Endothelial cell of umbilical vein (primary cell): Measurements from ENCODE around the gene FKBP2. TPM values are rescaled to one million over a fixed set of nuclear protein-coding genes. Genes with fewer than 3 reads are reported as not detected.

ENCODE experiments used
- BruUV-seq: library from RNA; stranded (reverse); fragments of 400-500 nt; replicated peaks from 2 replicates; lab custom pipeline; 2021; lab: Mats Ljungman, UMichigan
- CTCF ChIA-PET: fragments of 300-600, 350-600 bp; sonication (Branson Sonifier 250); formaldehyde crosslinking; loops from one replicate; lab custom pipeline; 2021; ENCODE audit warnings: antibody characterized with exemption, inconsistent platforms; lab: Charles Lee
- POLR2A ChIA-PET: fragments of 300-600, 350-600 bp; sonication (Branson Sonifier 250); formaldehyde crosslinking; loops from one replicate; lab custom pipeline; 2021; ENCODE audit warnings: antibody characterized with exemption, inconsistent platforms; lab: Charles Lee
- DNase-seq: peaks from one replicate; pipeline ENCODE4 v3.0.0-alpha.2; 2011; ENCODE audit warnings: low read depth, low spot score
- FAIRE-seq: peaks from 2 replicates; lab custom pipeline; 2011; peaks lifted over from hg19 to GRCh38; lab: Jason Lieb, UNC
- H2AFZ ChIP-seq: 2 replicates; pipeline ENCODE4 v1.6.0; 2012; ENCODE audit warnings: low read depth, low read length, control low read depth, inconsistent platforms
- H3K27ac ChIP-seq: 2 replicates; pipeline ENCODE4 v1.5.1; 2011; ENCODE audit warnings: low read depth, mild to moderate bottlenecking, control low read depth, low read length, moderate library complexity; ENCODE audit not compliant: insufficient read depth
- H3K27me3 ChIP-seq, 2 experiments: 2 replicates each; pipeline versions ENCODE4 v1.6.0 to v1.6.1; 2011; ENCODE audit warnings: low read length in 2 of 2, mixed read lengths in 1 of 2; ENCODE audit not compliant: control insufficient read depth in 2 of 2, insufficient read depth in 2 of 2
- H3K36me3 ChIP-seq, 2 experiments: 2 replicates in 1 of 2; 3 replicates in 1 of 2; pipeline ENCODE4 v1.5.1; 2011; ENCODE audit warnings: low read length in 2 of 2, mild to moderate bottlenecking in 1 of 2, moderate library complexity in 1 of 2; ENCODE audit not compliant: control insufficient read depth in 2 of 2, insufficient read depth in 2 of 2; ENCODE audit errors: extremely low read depth in 1 of 2
- H3K4me1 ChIP-seq: 3 replicates; pipeline ENCODE4 v1.5.1; 2011; ENCODE audit warnings: mild to moderate bottlenecking, low read length; ENCODE audit not compliant: control insufficient read depth, insufficient read depth; ENCODE audit errors: extremely low read depth
- H3K4me2 ChIP-seq: 2 replicates; pipeline ENCODE4 v1.6.1; 2011; ENCODE audit warnings: low read length, control low read depth, mixed read lengths; ENCODE audit not compliant: insufficient read depth
- H3K4me3 ChIP-seq, 3 experiments: fragments of 200-600 bp in 1 of 3; sonication (generic), shearing (Covaris generic) in 1 of 3; replicated peaks in 1 of 3; 2 replicates each; pipeline ENCODE4 v1.5.1; 2011 to 2016; ENCODE audit warnings: control low read depth in 3 of 3, low read length in 3 of 3, mild to moderate bottlenecking in 2 of 3, inconsistent platforms in 1 of 3, low read depth in 1 of 3, moderate library complexity in 1 of 3; ENCODE audit not compliant: insufficient read depth in 1 of 3
- H3K79me2 ChIP-seq: 2 replicates; pipeline ENCODE4 v1.6.0; 2012; ENCODE audit warnings: low read length, inconsistent platforms; ENCODE audit not compliant: control insufficient read depth, insufficient read depth
- H3K9ac ChIP-seq: replicated peaks from 2 replicates; pipeline ENCODE3; 2011; ENCODE audit warnings: low read length, control low read depth; ENCODE audit not compliant: insufficient read depth; ENCODE audit errors: extremely low read depth
- H3K9me1 ChIP-seq: replicated peaks from 3 replicates; pipeline ENCODE4 v1.6.0; 2011; ENCODE audit warnings: mild to moderate bottlenecking, low read length; ENCODE audit not compliant: control insufficient read depth, insufficient read depth; ENCODE audit errors: extremely low read depth
- H3K9me3 ChIP-seq: replicated peaks from 2 replicates; pipeline ENCODE4 v1.5.1; 2012; ENCODE audit warnings: low read length, inconsistent platforms; ENCODE audit not compliant: control insufficient read depth, insufficient read depth
- H4K20me1 ChIP-seq: replicated peaks from 2 replicates; pipeline ENCODE3; 2011; ENCODE audit warnings: mild to moderate bottlenecking, low read length; ENCODE audit not compliant: control insufficient read depth, insufficient read depth; ENCODE audit errors: extremely low read depth
- EZH2 ChIP-seq: IDR thresholded peaks from 2 replicates; pipeline ENCODE4 v1.6.1; 2012; ENCODE audit warnings: borderline replicate concordance, low read depth, mild to moderate bottlenecking, moderate library complexity, low read length, inconsistent platforms; ENCODE audit not compliant: severe bottlenecking
- FOS ChIP-seq: IDR thresholded peaks from 2 replicates; pipeline ENCODE4 v1.6.1; 2011; ENCODE audit warnings: mild to moderate bottlenecking, low read length, moderate library complexity, borderline replicate concordance; ENCODE audit not compliant: insufficient read depth
- GATA2 ChIP-seq: IDR thresholded peaks from 2 replicates; pipeline ENCODE4 v1.7.0; 2011; ENCODE audit warnings: low read depth, mild to moderate bottlenecking, moderate library complexity, mixed read lengths, low read length; ENCODE audit not compliant: insufficient read length, insufficient read depth
- JUN ChIP-seq: IDR thresholded peaks from 2 replicates; pipeline ENCODE4 v1.6.1; 2011; ENCODE audit warnings: borderline replicate concordance, low read depth; ENCODE audit not compliant: insufficient read length, insufficient read depth
- MYC ChIP-seq: IDR thresholded peaks from one replicate; pipeline ENCODE4 v1.6.1; 2011; ENCODE audit warnings: mild to moderate bottlenecking, low read depth, low read length
- POLR2A ChIP-seq: IDR thresholded peaks from 2 replicates; pipeline ENCODE4 v1.6.1; 2012; ENCODE audit warnings: low read depth, mild to moderate bottlenecking, control low read depth, low read length
- POLR2AphosphoS5 ChIP-seq: IDR thresholded peaks from 2 replicates; pipeline ENCODE4 v1.6.1; 2012; ENCODE audit warnings: low read depth, mild to moderate bottlenecking, control low read depth, low read length, moderate library complexity; ENCODE audit not compliant: insufficient read depth
- dilution Hi-C: fragments of 300-500 bp; cut with MboI; formaldehyde crosslinking; loops from one replicate; pipeline ENCODE4 v1.15.0; 2019; ENCODE audit warnings: low sequenced_read_pairs; ENCODE audit not compliant: extremely low pct_ligation_motif_present
- intact Hi-C: fragments of 100-400 bp; cut with micrococcal nuclease; formaldehyde crosslinking; loops from one replicate; pipeline ENCODE4 v1.10.0; 2022
- polyA plus RNA-seq, 4 experiments: library from polyadenylated mRNA; depleted of rRNA in 3 of 4; stranded (reverse) in 3 of 4; unstranded in 1 of 4; fragments of >200 nt; gene quantifications; 2 replicates each; pipeline versions ENCODE4 v1.2.1 to v1.2.3, GENCODE V29; 2011 to 2012; ENCODE audit warnings: missing spikeins in 1 of 4
- total RNA-seq: library from RNA; stranded (reverse); gene quantifications from 2 replicates; pipeline ENCODE4 v1.2.3, GENCODE V29; 2021
- TF ChIP-seq, protein P1 (sequence below), 2 donors: IDR thresholded peaks; 1 replicate in 1 of 2; 2 replicates in 1 of 2; pipeline ENCODE4 v1.5.1; 2011; ENCODE audit warnings: low read length in 2 of 2, mild to moderate bottlenecking in 2 of 2, moderate library complexity in 2 of 2, control low read depth in 1 of 2, inconsistent platforms in 1 of 2, low read depth in 1 of 2; ENCODE audit not compliant: insufficient read depth in 1 of 2; ENCODE audit errors: extremely low read depth in 1 of 2
- TF ChIP-seq, protein P2 (sequence below): IDR thresholded peaks from 2 replicates; pipeline ENCODE4 v1.6.1; 2011; ENCODE audit not compliant: insufficient read depth, insufficient read length

FKBP2 gene
- total and polyA plus RNA-seq, 2 donors (not counting 3 experiments of a cell fraction or from before 2014, with no cell fraction given), result 48.5 to 74.4 TPM

DNA sequence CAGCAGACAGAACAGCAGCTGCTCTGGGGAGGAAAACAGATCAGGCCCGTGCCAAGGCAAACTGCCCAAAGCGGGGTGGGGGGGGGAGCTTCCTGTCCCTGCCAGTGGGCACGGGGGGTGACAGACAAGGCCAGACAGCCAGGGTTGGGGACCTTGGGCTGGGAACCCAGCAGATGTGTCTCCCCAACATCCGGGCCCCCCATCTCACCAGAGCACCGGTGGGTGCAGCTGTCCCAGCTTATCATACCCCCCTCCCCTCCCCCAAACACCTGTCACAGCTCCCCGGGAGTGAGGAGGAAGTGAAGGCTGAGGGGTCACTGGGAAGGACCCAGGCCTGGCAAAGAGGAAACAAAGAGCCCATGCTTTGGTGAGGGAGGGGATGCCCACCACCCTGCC, 4.5 kb downstream of the FKBP2 start:
- Histone ChIP-seq H3K79me2 (peaks cover 40% of the 10 kb centered on the region), H3K9me1 (no peaks in the 10 kb centered on the region), H3K27me3 (no peaks in the 10 kb centered on the region), H3K4me2 (peak overlapping the region; percentile 35), H3K9me3 (no peaks in the 10 kb centered on the region), H3K4me1 (peaks cover 22% of the 10 kb centered on the region), H3K36me3 (peaks cover 0 to 12% of the 10 kb centered on the region in 2 experiments), H2AFZ (no peak overlapping the region), H3K4me3 (peak overlapping the region; percentile 67 to 78 (median 73)), H4K20me1 (no peaks in the 10 kb centered on the region), H3K9ac (peak overlapping the region; percentile 4), H3K27ac (peak overlapping the region; percentile 47)
- no peak for DNase-seq
- intact Hi-C loops (no loop called here), dilution Hi-C loops (no loop called here)
- no TSS peak for BruUV-seq
- TF ChIP-seq, protein P1, sequence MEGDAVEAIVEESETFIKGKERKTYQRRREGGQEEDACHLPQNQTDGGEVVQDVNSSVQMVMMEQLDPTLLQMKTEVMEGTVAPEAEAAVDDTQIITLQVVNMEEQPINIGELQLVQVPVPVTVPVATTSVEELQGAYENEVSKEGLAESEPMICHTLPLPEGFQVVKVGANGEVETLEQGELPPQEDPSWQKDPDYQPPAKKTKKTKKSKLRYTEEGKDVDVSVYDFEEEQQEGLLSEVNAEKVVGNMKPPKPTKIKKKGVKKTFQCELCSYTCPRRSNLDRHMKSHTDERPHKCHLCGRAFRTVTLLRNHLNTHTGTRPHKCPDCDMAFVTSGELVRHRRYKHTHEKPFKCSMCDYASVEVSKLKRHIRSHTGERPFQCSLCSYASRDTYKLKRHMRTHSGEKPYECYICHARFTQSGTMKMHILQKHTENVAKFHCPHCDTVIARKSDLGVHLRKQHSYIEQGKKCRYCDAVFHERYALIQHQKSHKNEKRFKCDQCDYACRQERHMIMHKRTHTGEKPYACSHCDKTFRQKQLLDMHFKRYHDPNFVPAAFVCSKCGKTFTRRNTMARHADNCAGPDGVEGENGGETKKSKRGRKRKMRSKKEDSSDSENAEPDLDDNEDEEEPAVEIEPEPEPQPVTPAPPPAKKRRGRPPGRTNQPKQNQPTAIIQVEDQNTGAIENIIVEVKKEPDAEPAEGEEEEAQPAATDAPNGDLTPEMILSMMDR (IDR thresholded peaks at IDR 0.05; ENCODE audit: extremely low read depth in 1 of 2, insufficient read depth in 1 of 2, low read depth in 1 of 2, low read length in 2 of 2), result no peak
- TF ChIP-seq, protein P2, sequence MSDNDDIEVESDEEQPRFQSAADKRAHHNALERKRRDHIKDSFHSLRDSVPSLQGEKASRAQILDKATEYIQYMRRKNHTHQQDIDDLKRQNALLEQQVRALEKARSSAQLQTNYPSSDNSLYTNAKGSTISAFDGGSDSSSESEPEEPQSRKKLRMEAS, result no peak
- no peak for TF ChIP-seq JUN
- TF ChIP-seq MYC, result no peak
- no peak for TF ChIP-seq GATA2
- TF ChIP-seq POLR2A, result no peak
- TF ChIP-seq EZH2, result no peak
- no peak for TF ChIP-seq POLR2AphosphoS5
- TF ChIP-seq FOS, result no peak
- ChIA-PET POLR2A (interaction anchor here (0.6 to 2.2 kb wide), 4 partner anchors 23 to 59 kb away, joined by 3 to 10 read pairs (median 6); no protein-coding TSS in a partner anchor), CTCF (interaction anchor here (0.9 to 5.0 kb wide), 10 partner anchors 8 to 110 kb away, joined by 3 to 36 read pairs (median 5); partner anchors contain the start of genes CATSPERZ, ESRRA and STIP1)
- FAIRE-seq, result no peak
